ENCODE data around the gene KCNJ14. TPM values are rescaled to one million over a fixed set of nuclear protein-coding genes. Genes with fewer than 3 reads are reported as not detected.

KCNJ14 gene
- total and polyA plus RNA-seq, 2 of the 8 experiments (the other 6 are each of a cell fraction or from before 2014, with no cell fraction given), result 0.45 to 0.89 TPM

- Histone ChIP-seq H3K56ac (replicated peaks; ENCODE audit: insufficient read length, low read depth, low read length) (peak overlapping the region; percentile 30), H2AK5ac (ENCODE audit: low read depth, low read length) (no peak overlapping the region), H4K91ac (replicated peaks; ENCODE audit: insufficient read length, low read length) (peak overlapping the region; percentile 34), H3K9ac (replicated peaks in 1 of 4; ENCODE audit: extremely low read depth in 1 of 4, low read depth in 3 of 4, low read length in 3 of 4) (peak overlapping the region in 2 of 4 experiments; percentile 38 to 39; a peak in 4 of 7 replicates), H2AFZ (ENCODE audit: low read length) (no peak overlapping the region), H2BK15ac (ENCODE audit: low read length) (no peak overlapping the region), H3K79me1 (ENCODE audit: low read depth, low read length) (no peaks in the 10 kb centered on the region), H3K4me3 (ENCODE audit: extremely low read depth in 1 of 4, insufficient read depth in 2 of 4, low read depth in 3 of 4, low read length in 4 of 4) (peak overlapping the region; percentile 19 to 60 (median 44); a peak in 7 of 8 replicates), H2BK12ac (ENCODE audit: low read depth, low read length) (no peak overlapping the region), H2BK5ac (ENCODE audit: low read depth, low read length) (peak overlapping the region; percentile 94), H4K5ac (ENCODE audit: insufficient read length, low read depth, low read length) (peak overlapping the region; percentile 16), H3K4me1 (replicated peaks in 1 of 4; ENCODE audit: control insufficient read depth in 3 of 4, insufficient read depth in 4 of 4, low read length in 3 of 4) (peaks cover 0 to 14% (median 12%) of the 10 kb centered on the region in 4 experiments; a peak in 6 of 7 replicates), H2BK120ac (replicated peaks; ENCODE audit: low read depth, low read length) (no peak overlapping the region), H3K27me3 (replicated peaks in 1 of 4; ENCODE audit: control insufficient read depth in 3 of 4, extremely low read depth in 1 of 4, insufficient read depth in 3 of 4, low read length in 3 of 4) (no peaks in the 10 kb centered on the region), H3K79me2 (ENCODE audit: control insufficient read depth in 1 of 2, insufficient read depth in 2 of 2, low read length in 2 of 2) (no peaks in the 10 kb centered on the region), H3K9me3 (ENCODE audit: insufficient read depth in 2 of 2, low read depth in 1 of 2, low read length in 1 of 2) (no peaks in the 10 kb centered on the region), H3K36me3 (ENCODE audit: control insufficient read depth in 2 of 4, insufficient read depth in 4 of 4, low read length in 3 of 4) (no peaks in the 10 kb centered on the region; a peak in 1 of 8 replicates), H3K14ac (ENCODE audit: insufficient read length) (no peak overlapping the region), H4K20me1 (replicated peaks in 1 of 2; ENCODE audit: control insufficient read depth in 1 of 2, insufficient read depth in 2 of 2, low read length in 2 of 2) (peaks cover 0 to 2% of the 10 kb centered on the region in 2 experiments), H3K23ac (ENCODE audit: insufficient read length) (no peak overlapping the region), H3K23me2 (ENCODE audit: low read depth, low read length) (peaks cover 8% of the 10 kb centered on the region; the same call in 1 of the 2 replicates), H3K4ac (replicated peaks; ENCODE audit: insufficient read length, low read depth, low read length) (peak overlapping the region; percentile 78), H3K18ac (ENCODE audit: extremely low read depth, low read length) (no peak overlapping the region), H2BK20ac (ENCODE audit: low read length) (no peak overlapping the region), H4K8ac (ENCODE audit: extremely low read depth, insufficient read depth, low read length) (peak overlapping the region; percentile 78; the same call in 1 of the 2 replicates), H3K4me2 (ENCODE audit: insufficient read depth in 1 of 2, low read depth in 2 of 2, low read length in 2 of 2) (peak overlapping the region; percentile 68 to 89), H3K27ac (ENCODE audit: low read depth, low read length) (peak overlapping the region; percentile 58; the same call in 1 of the 2 replicates)
- ChIA-PET POLR2A (ENCODE audit: partially characterized antibody) (interaction anchor here (0.6 to 1.4 kb wide), 5 partner anchors 10 to 116 kb away, joined by 3 to 5 read pairs (median 3); no protein-coding TSS in a partner anchor), CTCF (ENCODE audit: partially characterized antibody) (interaction anchor here (0.6 to 1.5 kb wide), 7 partner anchors 11 to 235 kb away, joined by 3 to 12 read pairs (median 4); partner anchors contain the start of gene KDELR1)
- 71% methylated on average over 30 of the region's 32 CpGs; no CpG with 5 or more reads in 1 of the 2 experiments for WGBS, 2 experiments (ENCODE audit: extremely low coverage in 1 of 2, insufficient coverage in 1 of 2, insufficient read length in 1 of 2, insufficient replicate concordance in 2 of 2, low coverage in 1 of 2, low lambda C conversion rate in 2 of 2, missing lambda C conversion rate in 1 of 2)
- DNase-seq (ENCODE audit: low read depth in 1 of 2, low spot score in 2 of 2), result no peak
- no peak for FAIRE-seq
- TF ChIP-seq ZNF274 (IDR thresholded peaks at IDR 0.05; ENCODE audit: borderline replicate concordance, extremely low read depth, low read length) (no peak), SP2 (IDR thresholded peaks at IDR 0.05; ENCODE audit: low read length) (no peak), ATF3 (IDR thresholded peaks at IDR 0.05; ENCODE audit: insufficient read depth, low read depth, low read length) (no peak), JUND (IDR thresholded peaks at IDR 0.05; ENCODE audit: low read length) (no peak), CBX8 (IDR thresholded peaks at IDR 0.05; ENCODE audit: borderline replicate concordance, low read depth, low read length) (no peak), EP300 (IDR thresholded peaks at IDR 0.05; ENCODE audit: borderline replicate concordance in 1 of 2, low read depth in 2 of 2, low read length in 2 of 2) (no peak), CHD1 (IDR thresholded peaks at IDR 0.05; ENCODE audit: low read depth, low read length) (no peak), PHF8 (conservative IDR thresholded peaks at IDR 0.05; ENCODE audit: low read depth, low read length) (no peak), NANOG (IDR thresholded peaks at IDR 0.05; ENCODE audit: insufficient read depth, low read depth, low read length, poor library complexity, severe bottlenecking) (no peak), SRF (IDR thresholded peaks at IDR 0.05; ENCODE audit: low read depth, low read length) (no peak), HDAC2 (IDR thresholded peaks at IDR 0.05; ENCODE audit: borderline replicate concordance in 1 of 2, low read depth in 2 of 2, low read length in 2 of 2) (no peak)
Measured at GRCh38 chr19:48500830-48501493, 45.6 kb downstream of the KCNJ14 start.

Measured in H1 (cell line).